Activated CD8-positive, alpha-beta memory T cell treated with anti-CD3 and anti-CD28 coated beads, Interleukin-2, amount 10 ng/mL, durations not matched to agents 7 days and 5 days (primary cell): ENCODE data around the gene HS3ST3B1. TPM values are rescaled to one million over a fixed set of nuclear protein-coding genes. Genes with fewer than 3 reads are reported as not detected.

Experiments used
- ATAC-seq: fragments of 150-1000 bp; cut with Tn5 transposase; one replicate; pipeline ENCODE4 v1.10.0; 2021; ENCODE audit warnings: moderate library complexity
- CTCF ChIA-PET: fragments of 350-600 bp; sonication (Branson Sonifier 250); formaldehyde crosslinking; loops from one replicate; lab custom pipeline; 2021; ENCODE audit warnings: antibody characterized with exemption; lab: Charles Lee
- DNase-seq: peaks from one replicate; pipeline ENCODE4 v3.0.0-alpha.2; 2020
- H3K27ac Mint-ChIP-seq: one replicate; pipeline ENCODE4 v1.8.0; 2021; ENCODE audit warnings: mild to moderate bottlenecking, mixed read lengths
- H3K27me3 Mint-ChIP-seq: one replicate; pipeline ENCODE4 v1.8.0; 2021; ENCODE audit warnings: mixed read lengths
- H3K36me3 Mint-ChIP-seq: one replicate; pipeline ENCODE4 v1.8.0; 2021; ENCODE audit warnings: mild to moderate bottlenecking, mixed read lengths
- H3K4me1 Mint-ChIP-seq: one replicate; pipeline ENCODE4 v1.8.0; 2021; ENCODE audit warnings: mixed read lengths
- H3K4me3 Mint-ChIP-seq: one replicate; pipeline ENCODE4 v1.8.0; 2021; ENCODE audit warnings: mild to moderate bottlenecking, moderate library complexity, mixed read lengths
- H3K9me3 Mint-ChIP-seq: one replicate; pipeline ENCODE4 v1.8.0; 2022; ENCODE audit warnings: low read depth, mixed read lengths
- total RNA-seq, 2 experiments: library from RNA; stranded (reverse); gene quantifications; one replicate each; pipeline ENCODE4 v1.2.3, GENCODE V29; 2021

The HS3ST3B1 gene
- total RNA-seq, 2 experiments from 2014 or later, result 6.9 to 24.9 TPM

- CTCF ChIA-PET, result no interaction called here
- Mint-ChIP-seq H3K4me1 (no peaks in the 10 kb centered on the region), H3K4me3 (no peak overlapping the region), H3K9me3 (peaks cover 8% of the 10 kb centered on the region), H3K27me3 (no peaks in the 10 kb centered on the region), H3K27ac (no peak overlapping the region), H3K36me3 (no peaks in the 10 kb centered on the region)
- ATAC-seq (no peak), DNase-seq (no peak)
Observed at GRCh38 chr17:14393723-14394122, 92.8 kb downstream of the HS3ST3B1 start.

- no peaks in the 10 kb centered on the region for H3K36me3 Mint-ChIP-seq
- H3K27ac Mint-ChIP-seq, result no peak overlapping the region
- ATAC-seq, result no peak
- H3K4me1 Mint-ChIP-seq, result peaks cover 2% of the 10 kb centered on the region
- peaks cover 8% of the 10 kb centered on the region for H3K9me3 Mint-ChIP-seq
- no peaks in the 10 kb centered on the region for H3K27me3 Mint-ChIP-seq
- no peak overlapping the region for H3K4me3 Mint-ChIP-seq
- CTCF ChIA-PET, result no interaction called here
- DNase-seq, result no peak
Observed at GRCh38 chr17:14395255-14395654, 94.4 kb downstream of the HS3ST3B1 start.

DNA sequence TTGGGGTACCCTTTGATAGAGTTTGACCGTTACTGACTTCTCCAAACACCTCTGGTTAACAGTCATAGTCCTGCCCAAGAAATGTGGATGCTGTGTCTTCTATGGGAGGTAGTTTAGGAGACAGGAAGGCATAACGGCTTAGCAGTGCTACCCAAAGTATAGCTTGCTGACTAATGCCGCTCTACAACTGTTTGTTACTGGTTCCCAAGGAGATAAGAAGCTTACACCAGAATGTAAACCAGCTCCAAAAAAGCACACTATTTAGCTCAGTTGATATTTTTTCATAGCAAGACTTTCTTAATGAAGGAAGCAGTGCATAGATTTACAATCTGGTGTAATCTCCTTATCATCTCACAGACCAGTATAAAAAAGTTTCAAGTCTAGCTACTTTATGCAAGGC lies 95.7 kb downstream of the HS3ST3B1 start:
- ATAC-seq (no peak), DNase-seq (no peak)
- peaks cover 6% of the 10 kb centered on the region for H3K9me3 Mint-ChIP-seq
- CTCF ChIA-PET, result no interaction called here
- H3K27ac Mint-ChIP-seq, result no peak overlapping the region
- no peaks in the 10 kb centered on the region for H3K27me3 Mint-ChIP-seq
- no peak overlapping the region for H3K4me3 Mint-ChIP-seq
- H3K36me3 Mint-ChIP-seq, result peaks cover 1% of the 10 kb centered on the region
- peaks cover 2% of the 10 kb centered on the region for H3K4me1 Mint-ChIP-seq

GRCh38 chr17:14398766-14399165 lies 97.9 kb downstream of the HS3ST3B1 start:
- H3K36me3 Mint-ChIP-seq, result peaks cover 3% of the 10 kb centered on the region
- CTCF ChIA-PET, result no interaction called here
- no peak overlapping the region for H3K27ac Mint-ChIP-seq
- peaks cover 5% of the 10 kb centered on the region for H3K4me1 Mint-ChIP-seq
- DNase-seq (no peak), ATAC-seq (no peak)
- H3K27me3 Mint-ChIP-seq, result no peaks in the 10 kb centered on the region
- H3K4me3 Mint-ChIP-seq, result no peak overlapping the region
- peaks cover 6% of the 10 kb centered on the region for H3K9me3 Mint-ChIP-seq

Other genes with a start within 250 kb of the HS3ST3B1 start
- gene COX10, start 231.6 kb upstream of the HS3ST3B1 start, total RNA-seq, result 10 to 100 TPM; 20.3 to 29.7 TPM
- gene CDRT15, start 64.2 kb upstream of the HS3ST3B1 start, total RNA-seq, result not detected